Measurements from ENCODE around the gene PGBD5.

PGBD5 gene

GRCh38 chr1:230334447-230334837, 91.7 kb downstream of the PGBD5 start:
- Histone ChIP-seq H4K91ac (ENCODE audit: low read length) (no peak overlapping the region), H2AK5ac (ENCODE audit: low read length, severe bottlenecking) (no peak overlapping the region), H3K4me3 (ENCODE audit: insufficient read depth in 1 of 2, low read depth in 1 of 2, low read length in 2 of 2) (no peak overlapping the region), H3K27me3 (ENCODE audit: control insufficient read depth in 1 of 2, insufficient read depth in 1 of 2, low read length in 2 of 2) (peaks cover 0 to 22% of the 10 kb centered on the region in 2 experiments), H3K14ac (ENCODE audit: low read length in 2 of 2) (no peak overlapping the region), H3K23ac (ENCODE audit: low read length in 2 of 2) (no peak overlapping the region), H2BK12ac (ENCODE audit: low read length in 2 of 2) (no peak overlapping the region), H3K9me3 (ENCODE audit: control insufficient read depth, low read length) (no peaks in the 10 kb centered on the region), H2BK5ac (ENCODE audit: low read depth, low read length, poor library complexity, severe bottlenecking) (no peak overlapping the region), H2BK15ac (ENCODE audit: low read depth, poor library complexity, severe bottlenecking) (no peak overlapping the region), H3K27ac (ENCODE audit: low read length, poor library complexity, severe bottlenecking) (no peak overlapping the region), H3K36me3 (ENCODE audit: control insufficient read depth in 1 of 2, insufficient read depth in 2 of 2, low read depth in 1 of 2, low read length in 2 of 2) (no peaks in the 10 kb centered on the region), H3K9ac (ENCODE audit: low read length) (no peak overlapping the region), H3K4me2 (ENCODE audit: low read length, poor library complexity, severe bottlenecking) (no peak overlapping the region), H3K4ac (ENCODE audit: low read depth in 1 of 2, low read length in 2 of 2) (no peak overlapping the region), H3K18ac (ENCODE audit: low read depth in 1 of 2, low read length in 2 of 2) (no peak overlapping the region), H2BK120ac (ENCODE audit: low read depth, low read length) (no peak overlapping the region), H2AFZ (ENCODE audit: low read depth, low read length) (no peak overlapping the region), H3K4me1 (ENCODE audit: control insufficient read depth, insufficient read depth, low read depth, low read length) (no peaks in the 10 kb centered on the region), H3K79me1 (replicated peaks; ENCODE audit: low read length, poor library complexity, severe bottlenecking) (no peaks in the 10 kb centered on the region), H4K8ac (ENCODE audit: low read length) (no peak overlapping the region)
- DNase-seq: no peak
- 89% methylated on average over 3 of the region's 3 CpGs for WGBS

- no peak for DNase-seq
- H2BK5ac ChIP-seq (ENCODE audit: low read depth, low read length, poor library complexity, severe bottlenecking): no peak overlapping the region
- 97% methylated on average over 16 of the region's 20 CpGs for WGBS
- H3K4me3 ChIP-seq (ENCODE audit: insufficient read depth in 1 of 2, low read depth in 1 of 2, low read length in 2 of 2): no peak overlapping the region
- H2BK120ac ChIP-seq (ENCODE audit: low read depth, low read length): no peak overlapping the region
- no peak overlapping the region for H4K8ac ChIP-seq (ENCODE audit: low read length)
- H3K4me2 ChIP-seq (ENCODE audit: low read length, poor library complexity, severe bottlenecking): no peak overlapping the region
- H3K4me1 ChIP-seq (ENCODE audit: control insufficient read depth, insufficient read depth, low read depth, low read length): no peaks in the 10 kb centered on the region
- no peaks in the 10 kb centered on the region for H3K9me3 ChIP-seq (ENCODE audit: control insufficient read depth, low read length)
- no peak overlapping the region for H2BK15ac ChIP-seq (ENCODE audit: low read depth, poor library complexity, severe bottlenecking)
- no peak overlapping the region for H2AFZ ChIP-seq (ENCODE audit: low read depth, low read length)
- H3K4ac ChIP-seq (ENCODE audit: low read depth in 1 of 2, low read length in 2 of 2): no peak overlapping the region
- H3K18ac ChIP-seq (ENCODE audit: low read depth in 1 of 2, low read length in 2 of 2): no peak overlapping the region
- no peak overlapping the region for H3K23ac ChIP-seq (ENCODE audit: low read length in 2 of 2)
- no peaks in the 10 kb centered on the region for H3K79me1 ChIP-seq (replicated peaks; ENCODE audit: low read length, poor library complexity, severe bottlenecking)
- no peak overlapping the region for H2BK12ac ChIP-seq (ENCODE audit: low read length in 2 of 2)
- H3K27ac ChIP-seq (ENCODE audit: low read length, poor library complexity, severe bottlenecking): no peak overlapping the region
- no peak overlapping the region for H2AK5ac ChIP-seq (ENCODE audit: low read length, severe bottlenecking)
- H3K14ac ChIP-seq (ENCODE audit: low read length in 2 of 2): no peak overlapping the region
- no peak overlapping the region for H4K91ac ChIP-seq (ENCODE audit: low read length)
- no peaks in the 10 kb centered on the region for H3K36me3 ChIP-seq (ENCODE audit: control insufficient read depth in 1 of 2, insufficient read depth in 2 of 2, low read depth in 1 of 2, low read length in 2 of 2)
- H3K27me3 ChIP-seq (ENCODE audit: control insufficient read depth in 1 of 2, insufficient read depth in 1 of 2, low read length in 2 of 2): peaks cover 0 to 17% of the 10 kb centered on the region in 2 experiments
- no peak overlapping the region for H3K9ac ChIP-seq (ENCODE audit: low read length)
Observed at GRCh38 chr1:230333590-230334446, 92.3 kb downstream of the PGBD5 start.

GRCh38 chr1:230332575-230333066, 93.5 kb downstream of the PGBD5 start:
- Histone ChIP-seq H3K4me2 (ENCODE audit: low read length, poor library complexity, severe bottlenecking) (no peak overlapping the region), H2BK15ac (ENCODE audit: low read depth, poor library complexity, severe bottlenecking) (no peak overlapping the region), H3K9ac (ENCODE audit: low read length) (no peak overlapping the region), H2BK120ac (ENCODE audit: low read depth, low read length) (no peak overlapping the region), H2AFZ (ENCODE audit: low read depth, low read length) (no peak overlapping the region), H3K4me1 (ENCODE audit: control insufficient read depth, insufficient read depth, low read depth, low read length) (peaks cover 4% of the 10 kb centered on the region), H3K23ac (ENCODE audit: low read length in 2 of 2) (no peak overlapping the region), H3K18ac (ENCODE audit: low read depth in 1 of 2, low read length in 2 of 2) (no peak overlapping the region), H2BK12ac (ENCODE audit: low read length in 2 of 2) (no peak overlapping the region), H3K79me1 (replicated peaks; ENCODE audit: low read length, poor library complexity, severe bottlenecking) (no peaks in the 10 kb centered on the region), H3K14ac (ENCODE audit: low read length in 2 of 2) (no peak overlapping the region), H2BK5ac (ENCODE audit: low read depth, low read length, poor library complexity, severe bottlenecking) (no peak overlapping the region), H3K4ac (ENCODE audit: low read depth in 1 of 2, low read length in 2 of 2) (no peak overlapping the region), H3K36me3 (ENCODE audit: control insufficient read depth in 1 of 2, insufficient read depth in 2 of 2, low read depth in 1 of 2, low read length in 2 of 2) (no peaks in the 10 kb centered on the region), H4K91ac (ENCODE audit: low read length) (no peak overlapping the region), H3K27me3 (ENCODE audit: control insufficient read depth in 1 of 2, insufficient read depth in 1 of 2, low read length in 2 of 2) (peaks cover 0 to 17% of the 10 kb centered on the region in 2 experiments), H3K9me3 (ENCODE audit: control insufficient read depth, low read length) (no peaks in the 10 kb centered on the region), H3K4me3 (ENCODE audit: insufficient read depth in 1 of 2, low read depth in 1 of 2, low read length in 2 of 2) (no peak overlapping the region), H4K8ac (ENCODE audit: low read length) (no peak overlapping the region), H3K27ac (ENCODE audit: low read length, poor library complexity, severe bottlenecking) (no peak overlapping the region), H2AK5ac (ENCODE audit: low read length, severe bottlenecking) (no peak overlapping the region)
- DNase-seq: no peak
- WGBS: 69% methylated on average over 29 of the region's 29 CpGs

GRCh38 chr1:230332061-230332460, 94.1 kb downstream of the PGBD5 start:
- WGBS: 74% methylated on average over 8 of the region's 8 CpGs
- Histone ChIP-seq H3K9ac (ENCODE audit: low read length) (no peak overlapping the region), H2BK15ac (ENCODE audit: low read depth, poor library complexity, severe bottlenecking) (no peak overlapping the region), H3K18ac (ENCODE audit: low read depth in 1 of 2, low read length in 2 of 2) (no peak overlapping the region), H3K4me1 (ENCODE audit: control insufficient read depth, insufficient read depth, low read depth, low read length) (peaks cover 6% of the 10 kb centered on the region), H3K36me3 (ENCODE audit: control insufficient read depth in 1 of 2, insufficient read depth in 2 of 2, low read depth in 1 of 2, low read length in 2 of 2) (no peaks in the 10 kb centered on the region), H3K23ac (ENCODE audit: low read length in 2 of 2) (no peak overlapping the region), H3K27me3 (ENCODE audit: control insufficient read depth in 1 of 2, insufficient read depth in 1 of 2, low read length in 2 of 2) (peaks cover 0 to 17% of the 10 kb centered on the region in 2 experiments), H3K79me1 (replicated peaks; ENCODE audit: low read length, poor library complexity, severe bottlenecking) (no peaks in the 10 kb centered on the region), H4K91ac (ENCODE audit: low read length) (no peak overlapping the region), H2AFZ (ENCODE audit: low read depth, low read length) (no peak overlapping the region), H3K9me3 (ENCODE audit: control insufficient read depth, low read length) (no peaks in the 10 kb centered on the region), H2AK5ac (ENCODE audit: low read length, severe bottlenecking) (no peak overlapping the region), H3K4me2 (ENCODE audit: low read length, poor library complexity, severe bottlenecking) (no peak overlapping the region), H3K14ac (ENCODE audit: low read length in 2 of 2) (no peak overlapping the region), H4K8ac (ENCODE audit: low read length) (no peak overlapping the region), H2BK5ac (ENCODE audit: low read depth, low read length, poor library complexity, severe bottlenecking) (no peak overlapping the region), H3K4me3 (ENCODE audit: insufficient read depth in 1 of 2, low read depth in 1 of 2, low read length in 2 of 2) (no peak overlapping the region), H3K27ac (ENCODE audit: low read length, poor library complexity, severe bottlenecking) (no peak overlapping the region), H3K4ac (ENCODE audit: low read depth in 1 of 2, low read length in 2 of 2) (no peak overlapping the region), H2BK12ac (ENCODE audit: low read length in 2 of 2) (no peak overlapping the region), H2BK120ac (ENCODE audit: low read depth, low read length) (no peak overlapping the region)
- no peak for DNase-seq
